ENCODE measurements around the gene MYL1. TPM values are rescaled to one million over a fixed set of nuclear protein-coding genes. Genes with fewer than 3 reads are reported as not detected.

MYL1 gene
- total and polyA plus RNA-seq, 2 donors (not counting 1 experiment from before 2014, with no cell fraction given), result not detected

DNA sequence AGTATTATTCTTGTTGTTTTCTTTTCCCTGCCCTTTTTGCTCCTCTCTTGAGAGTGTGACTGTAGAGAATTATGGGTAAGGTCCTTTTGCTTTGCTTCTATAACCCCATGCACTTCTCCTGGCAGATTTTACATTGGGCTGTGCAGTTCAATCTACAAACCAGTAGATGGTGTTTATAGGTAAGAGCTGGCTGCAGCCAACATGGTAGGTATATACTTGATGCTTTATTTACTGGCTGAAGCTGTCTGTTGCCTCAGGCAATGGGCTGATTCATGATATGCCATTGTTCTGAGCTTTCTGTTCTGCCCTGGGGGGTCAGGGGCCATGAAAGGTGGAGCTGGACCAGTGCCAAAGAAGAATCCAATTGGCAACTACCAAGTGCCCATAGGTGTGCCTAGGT lies 48.3 kb upstream of the MYL1 start:
- H3K27ac ChIP-seq (ENCODE audit: low read length in 2 of 2), result no peak overlapping the region
- DNase-seq (no peak), ATAC-seq (ENCODE audit: low read depth) (no peak)
- no peaks in the 10 kb centered on the region for H3K9me3 ChIP-seq (ENCODE audit: control extremely low read depth in 1 of 3, control insufficient read depth in 2 of 3, insufficient read depth in 1 of 3, low read length in 2 of 3)
- H2AFZ ChIP-seq (ENCODE audit: insufficient read depth, low read depth, low read length, poor library complexity, severe bottlenecking), result no peak overlapping the region
- CTCF ChIA-PET, result no interaction called here
- H3K4me3 Mint-ChIP-seq, result no peak overlapping the region
- no peaks in the 10 kb centered on the region for H3K9me3 Mint-ChIP-seq (ENCODE audit: insufficient read depth)
- no peak overlapping the region for H3K9ac ChIP-seq (ENCODE audit: low read length)
- H3K36me3 ChIP-seq (replicated peaks in 1 of 2; ENCODE audit: control extremely low read depth in 1 of 2, control insufficient read depth in 1 of 2, extremely low read depth in 1 of 2, insufficient read depth in 2 of 2, low read length in 1 of 2), result no peaks in the 10 kb centered on the region
- no peaks in the 10 kb centered on the region for H3K4me1 ChIP-seq (ENCODE audit: control insufficient read depth in 2 of 2, insufficient read depth in 2 of 2, low read length in 2 of 2)
- no peaks in the 10 kb centered on the region for H3K27me3 ChIP-seq (replicated peaks in 1 of 4; ENCODE audit: control extremely low read depth in 1 of 4, control insufficient read depth in 3 of 4, insufficient read depth in 4 of 4, low read length in 3 of 4)
- H3K4me2 ChIP-seq (replicated peaks; ENCODE audit: low read depth, low read length, poor library complexity, severe bottlenecking), result no peak overlapping the region
- H4K20me1 ChIP-seq (ENCODE audit: control insufficient read depth, insufficient read depth, low read length, poor library complexity, severe bottlenecking), result no peaks in the 10 kb centered on the region
- H3K4me1 Mint-ChIP-seq, result no peaks in the 10 kb centered on the region
- no peak overlapping the region for H3K27ac Mint-ChIP-seq
- POLR2A ChIA-PET, result no interaction called here
- TF ChIP-seq EZH2 (IDR thresholded peaks at IDR 0.05; ENCODE audit: borderline replicate concordance, insufficient read depth, low read depth, low read length, poor library complexity, severe bottlenecking), result no peak
- TF ChIP-seq, protein P1, sequence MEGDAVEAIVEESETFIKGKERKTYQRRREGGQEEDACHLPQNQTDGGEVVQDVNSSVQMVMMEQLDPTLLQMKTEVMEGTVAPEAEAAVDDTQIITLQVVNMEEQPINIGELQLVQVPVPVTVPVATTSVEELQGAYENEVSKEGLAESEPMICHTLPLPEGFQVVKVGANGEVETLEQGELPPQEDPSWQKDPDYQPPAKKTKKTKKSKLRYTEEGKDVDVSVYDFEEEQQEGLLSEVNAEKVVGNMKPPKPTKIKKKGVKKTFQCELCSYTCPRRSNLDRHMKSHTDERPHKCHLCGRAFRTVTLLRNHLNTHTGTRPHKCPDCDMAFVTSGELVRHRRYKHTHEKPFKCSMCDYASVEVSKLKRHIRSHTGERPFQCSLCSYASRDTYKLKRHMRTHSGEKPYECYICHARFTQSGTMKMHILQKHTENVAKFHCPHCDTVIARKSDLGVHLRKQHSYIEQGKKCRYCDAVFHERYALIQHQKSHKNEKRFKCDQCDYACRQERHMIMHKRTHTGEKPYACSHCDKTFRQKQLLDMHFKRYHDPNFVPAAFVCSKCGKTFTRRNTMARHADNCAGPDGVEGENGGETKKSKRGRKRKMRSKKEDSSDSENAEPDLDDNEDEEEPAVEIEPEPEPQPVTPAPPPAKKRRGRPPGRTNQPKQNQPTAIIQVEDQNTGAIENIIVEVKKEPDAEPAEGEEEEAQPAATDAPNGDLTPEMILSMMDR (IDR thresholded peaks at IDR 0.05), result no peak
- no peaks in the 10 kb centered on the region for H3K27me3 Mint-ChIP-seq
- no peaks in the 10 kb centered on the region for H3K79me2 ChIP-seq (ENCODE audit: control insufficient read depth, insufficient read depth, low read length)
- H3K4me3 ChIP-seq (ENCODE audit: control extremely low read depth in 1 of 5, extremely low read depth in 1 of 5, insufficient read depth in 1 of 5, low read depth in 2 of 5, low read length in 4 of 5), result no peak overlapping the region
- intact Hi-C loops (cut with micrococcal nuclease), result no loop called here

DNA sequence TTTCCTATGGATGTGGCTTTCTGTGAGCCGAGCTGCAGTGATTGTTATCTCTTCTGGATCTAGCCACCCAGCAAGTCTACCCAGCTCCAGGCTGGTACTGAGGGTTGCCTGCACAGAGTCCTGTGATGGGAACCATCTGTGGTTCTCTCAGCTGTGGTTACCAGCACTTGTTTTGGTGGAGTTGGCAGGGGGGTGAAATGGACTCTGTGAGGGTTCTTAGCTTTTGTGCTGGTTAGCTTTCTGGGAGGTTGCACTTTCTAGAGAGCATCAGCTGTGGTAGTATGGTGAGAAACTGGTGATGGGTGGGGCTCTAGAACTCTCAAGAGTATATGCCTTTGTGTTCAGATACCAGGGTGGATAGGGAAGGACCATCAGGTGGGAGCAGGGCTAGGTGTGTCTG lies 45.4 kb upstream of the MYL1 start:
- WGBS (ENCODE audit: insufficient coverage), result no CpG with 5 or more reads among the region's 1 CpG
- Histone ChIP-seq H4K20me1 (ENCODE audit: control insufficient read depth, insufficient read depth, low read length, poor library complexity, severe bottlenecking) (no peaks in the 10 kb centered on the region), H3K79me2 (ENCODE audit: control insufficient read depth, insufficient read depth, low read length) (no peaks in the 10 kb centered on the region), H3K4me1 (ENCODE audit: control insufficient read depth in 2 of 2, insufficient read depth in 2 of 2, low read length in 2 of 2) (no peaks in the 10 kb centered on the region), H3K9me3 (ENCODE audit: control extremely low read depth in 1 of 3, control insufficient read depth in 2 of 3, insufficient read depth in 1 of 3, low read length in 2 of 3) (peaks cover 0 to 3% (median 0%) of the 10 kb centered on the region in 3 donors), H3K9ac (ENCODE audit: low read length) (no peak overlapping the region), H3K4me2 (replicated peaks; ENCODE audit: low read depth, low read length, poor library complexity, severe bottlenecking) (no peak overlapping the region), H2AFZ (ENCODE audit: insufficient read depth, low read depth, low read length, poor library complexity, severe bottlenecking) (no peak overlapping the region), H3K27ac (ENCODE audit: low read length in 2 of 2) (no peak overlapping the region), H3K4me3 (ENCODE audit: control extremely low read depth in 1 of 5, extremely low read depth in 1 of 5, insufficient read depth in 1 of 5, low read depth in 2 of 5, low read length in 4 of 5) (no peak overlapping the region), H3K36me3 (replicated peaks in 1 of 2; ENCODE audit: control extremely low read depth in 1 of 2, control insufficient read depth in 1 of 2, extremely low read depth in 1 of 2, insufficient read depth in 2 of 2, low read length in 1 of 2) (no peaks in the 10 kb centered on the region), H3K27me3 (replicated peaks in 1 of 4; ENCODE audit: control extremely low read depth in 1 of 4, control insufficient read depth in 3 of 4, insufficient read depth in 4 of 4, low read length in 3 of 4) (no peaks in the 10 kb centered on the region)
- DNase-seq (no peak), ATAC-seq (ENCODE audit: low read depth) (no peak)
- H3K4me3 Mint-ChIP-seq, result no peak overlapping the region
- TF ChIP-seq EZH2 (IDR thresholded peaks at IDR 0.05; ENCODE audit: borderline replicate concordance, insufficient read depth, low read depth, low read length, poor library complexity, severe bottlenecking), result no peak
- TF ChIP-seq, protein P1 (IDR thresholded peaks at IDR 0.05), result no peak
- no peaks in the 10 kb centered on the region for H3K9me3 Mint-ChIP-seq (ENCODE audit: insufficient read depth)
- H3K27ac Mint-ChIP-seq, result no peak overlapping the region
- ChIA-PET POLR2A (no interaction called here), CTCF (no interaction called here)
- H3K27me3 Mint-ChIP-seq, result no peaks in the 10 kb centered on the region
- intact Hi-C loops (cut with micrococcal nuclease), result no loop called here
- H3K4me1 Mint-ChIP-seq, result no peaks in the 10 kb centered on the region

All from B cell (primary cell).